IMR-90 (cell line): Measurements from ENCODE around the gene ABL2. TPM values are rescaled to one million over a fixed set of nuclear protein-coding genes. Genes with fewer than 3 reads are reported as not detected.

Experiments used
- ATAC-seq: fragments of 200-7000 bp; cut with Tn5 transposase; 2 replicates; pipeline ENCODE4 v1.9.1; 2020; ENCODE audit warnings: low read depth, mild to moderate bottlenecking, moderate library complexity
- BruUV-seq: library from RNA; stranded (reverse); fragments of 400-500 nt; replicated peaks from 2 replicates; lab custom pipeline; 2021; lab: Mats Ljungman, UMichigan
- CTCF ChIA-PET: fragments of 300-600 bp; formaldehyde crosslinking; extraction: SDS; loops from one replicate; lab custom pipeline; 2021; ENCODE audit warnings: antibody characterized with exemption; lab: Yijun Ruan, JAX
- POLR2A ChIA-PET: fragments of 300-600 bp; sonication (Branson Sonifier 250); formaldehyde crosslinking; loops from one replicate; lab custom pipeline; 2022; ENCODE audit warnings: antibody characterized with exemption; ENCODE audit not compliant: unreplicated experiment; lab: Charles Lee
- DNase-seq: peaks from one replicate; pipeline ENCODE4 v3.0.0; 2013
- H2AFZ ChIP-seq: replicated peaks from 2 replicates; pipeline ENCODE3; 2013; ENCODE audit warnings: low read length, mild to moderate bottlenecking; ENCODE audit not compliant: poor library complexity
- H2AK5ac ChIP-seq: 2 replicates; pipeline ENCODE4 v1.6.1; 2013; ENCODE audit warnings: low read depth, low read length, inconsistent platforms
- H2AK9ac ChIP-seq: replicated peaks from 2 replicates; pipeline ENCODE3; 2013; ENCODE audit warnings: mild to moderate bottlenecking, low read depth, low read length, moderate library complexity; ENCODE audit not compliant: poor library complexity
- H2BK120ac ChIP-seq: 2 replicates; pipeline ENCODE4 v1.6.1; 2013; ENCODE audit warnings: low read depth, low read length, inconsistent platforms
- H2BK15ac ChIP-seq: 3 replicates; pipeline ENCODE4 v1.6.1; 2013; ENCODE audit warnings: low read depth, low read length, inconsistent platforms
- H2BK20ac ChIP-seq: 2 replicates; pipeline ENCODE4 v1.6.1; 2013; ENCODE audit warnings: low read depth, mild to moderate bottlenecking, inconsistent platforms, low read length, moderate library complexity
- H2BK5ac ChIP-seq: 2 replicates; pipeline ENCODE4 v1.6.1; 2013; ENCODE audit warnings: mild to moderate bottlenecking, low read depth, low read length, inconsistent platforms; ENCODE audit not compliant: poor library complexity, severe bottlenecking
- H3K14ac ChIP-seq: replicated peaks from 2 replicates; pipeline ENCODE4 v1.6.1; 2013; ENCODE audit warnings: low read depth, low read length, inconsistent platforms
- H3K18ac ChIP-seq: 2 replicates; pipeline ENCODE4 v1.6.1; 2013; ENCODE audit warnings: low read depth, low read length, control low read depth
- H3K23ac ChIP-seq: 2 replicates; pipeline ENCODE4 v1.6.1; 2013; ENCODE audit warnings: low read depth, low read length, inconsistent platforms
- H3K27ac ChIP-seq: 2 replicates; pipeline ENCODE4 v1.5.1; 2013; ENCODE audit warnings: mild to moderate bottlenecking, control low read depth, low read length; ENCODE audit not compliant: insufficient read depth
- H3K27me3 ChIP-seq: 2 replicates; pipeline ENCODE4 v1.6.1; 2013; ENCODE audit warnings: low read length; ENCODE audit not compliant: control insufficient read depth, insufficient read depth
- H3K36me3 ChIP-seq: 2 replicates; pipeline ENCODE4 v1.6.1; 2013; ENCODE audit warnings: low read length, mixed read lengths; ENCODE audit not compliant: control insufficient read depth, insufficient read depth
- H3K4ac ChIP-seq: 2 replicates; pipeline ENCODE4 v1.6.1; 2013; ENCODE audit warnings: low read depth, low read length, inconsistent platforms
- H3K4me1 ChIP-seq: 2 replicates; pipeline ENCODE4 v1.6.1; 2013; ENCODE audit warnings: low read length, mixed read lengths; ENCODE audit not compliant: control insufficient read depth, insufficient read depth
- H3K4me2 ChIP-seq: 2 replicates; pipeline ENCODE4 v1.6.1; 2013; ENCODE audit warnings: low read depth, mild to moderate bottlenecking, control low read depth, low read length, moderate library complexity
- H3K4me3 ChIP-seq: 2 replicates; pipeline ENCODE4 v1.5.1; 2013; ENCODE audit warnings: low read depth, mild to moderate bottlenecking, control low read depth, low read length, moderate library complexity; ENCODE audit not compliant: insufficient read depth
- H3K56ac ChIP-seq: 2 replicates; pipeline ENCODE4 v1.6.1; 2013; ENCODE audit warnings: low read length, inconsistent platforms; ENCODE audit not compliant: insufficient read depth; ENCODE audit errors: extremely low read depth
- H3K79me1 ChIP-seq, 2 experiments: 2 replicates each; pipeline ENCODE4 v1.6.1; 2013; ENCODE audit warnings: low read length in 2 of 2, inconsistent platforms in 1 of 2, low read depth in 1 of 2
- H3K9ac ChIP-seq: 2 replicates; pipeline ENCODE4 v1.6.1; 2013; ENCODE audit warnings: low read depth, low read length, control low read depth
- H3K9me1 ChIP-seq: 2 replicates; pipeline ENCODE4 v1.6.1; 2013; ENCODE audit warnings: low read length, inconsistent platforms; ENCODE audit not compliant: insufficient read depth
- H3K9me3 ChIP-seq: 2 replicates; pipeline ENCODE4 v1.6.1; 2013; ENCODE audit warnings: low read length; ENCODE audit not compliant: control insufficient read depth, insufficient read depth
- H4K20me1 ChIP-seq: 2 replicates; pipeline ENCODE4 v1.6.1; 2013; ENCODE audit warnings: low read length, inconsistent platforms; ENCODE audit not compliant: insufficient read depth
- H4K5ac ChIP-seq: 2 replicates; pipeline ENCODE4 v1.6.1; 2013; ENCODE audit warnings: mild to moderate bottlenecking, low read depth, low read length, control low read depth
- H4K8ac ChIP-seq, 2 experiments: 2 replicates each; pipeline ENCODE4 v1.6.1; 2013; ENCODE audit warnings: low read depth in 2 of 2, low read length in 2 of 2, control low read depth in 1 of 2, inconsistent platforms in 1 of 2
- H4K91ac ChIP-seq: 2 replicates; pipeline ENCODE4 v1.6.1; 2013; ENCODE audit warnings: low read depth, low read length, inconsistent platforms; ENCODE audit not compliant: insufficient read depth
- CEBPB ChIP-seq: IDR thresholded peaks from 2 replicates; pipeline ENCODE4 v1.6.1; 2012; ENCODE audit warnings: low read depth, low read length, improper control_type of control experiment
- CHD1 ChIP-seq: IDR thresholded peaks from 2 replicates; pipeline ENCODE4 v1.6.1; 2012; ENCODE audit warnings: low read depth, low read length, improper control_type of control experiment
- FOS ChIP-seq: fragments of 150-350 bp; IDR thresholded peaks from 2 replicates; pipeline ENCODE4 v1.6.1; 2016; ENCODE audit warnings: low read depth, low read length
- MAFK ChIP-seq: IDR thresholded peaks from 2 replicates; pipeline ENCODE4 v1.6.1; 2012; ENCODE audit warnings: low read depth, low read length, improper control_type of control experiment
- MAZ ChIP-seq: IDR thresholded peaks from 2 replicates; pipeline ENCODE4 v1.6.1; 2012; ENCODE audit warnings: low read depth, mild to moderate bottlenecking, low read length, improper control_type of control experiment, moderate library complexity, borderline replicate concordance
- MXI1 ChIP-seq: IDR thresholded peaks from 2 replicates; pipeline ENCODE4 v1.6.1; 2012; ENCODE audit warnings: low read depth, mild to moderate bottlenecking, low read length, moderate library complexity, borderline replicate concordance
- NFE2L2 ChIP-seq: fragments of 150-350 bp; IDR thresholded peaks from 2 replicates; pipeline ENCODE4 v1.6.1; 2016; ENCODE audit warnings: low read depth, mild to moderate bottlenecking, low read length
- RAD21 ChIP-seq: IDR thresholded peaks from 2 replicates; pipeline ENCODE4 v1.6.1; 2012; ENCODE audit warnings: low read length, improper control_type of control experiment
- RCOR1 ChIP-seq: IDR thresholded peaks from 2 replicates; pipeline ENCODE4 v1.6.1; 2012; ENCODE audit warnings: mild to moderate bottlenecking, low read length, improper control_type of control experiment; ENCODE audit not compliant: insufficient replicate concordance
- WGBS, 2 experiments: methylation state at CpG; one replicate each; pipeline versions ENCODE4 v1.1.5 to v1.1.7; 2013; ENCODE audit warnings: missing lambda C conversion rate in 2 of 2; ENCODE audit not compliant: insufficient read length in 1 of 2; ENCODE audit errors: extremely low coverage in 2 of 2; 5-methylcytosine and 5-hydroxymethylcytosine counted together
- dilution Hi-C: fragments of 300-500 bp; cut with HindIII; formaldehyde crosslinking; loops from one replicate; pipeline ENCODE4 v1.14.3; 2018; ENCODE audit warnings: low sequenced_read_pairs; ENCODE audit not compliant: unreplicated experiment
- in situ Hi-C: fragments of 300-500 bp; cut with MboI; formaldehyde crosslinking; loops from 3 replicates; pipeline ENCODE4 v1.14.3; 2019; ENCODE audit warnings: low sequenced_read_pairs, inconsistent platforms, mixed read lengths
- intact Hi-C: fragments of 100-400 bp; cut with micrococcal nuclease; formaldehyde crosslinking; loops from 2 replicates; pipeline ENCODE4 v1.10.0; 2022
- polyA plus RNA-seq, 3 experiments: library from polyadenylated mRNA; depleted of rRNA; stranded (reverse); fragments of >200 nt; gene quantifications; 2 replicates each; pipeline ENCODE4 v1.2.3, GENCODE V29; 2012; ENCODE audit warnings: low replicate concordance in 1 of 3
- total RNA-seq: library from RNA; depleted of rRNA; stranded (reverse); fragments of >200 nt; gene quantifications from 2 replicates; pipeline ENCODE4 v1.2.3, GENCODE V29; 2012
- TF ChIP-seq, protein P1 (sequence below): fragments of 150-350 bp; IDR thresholded peaks from 2 replicates; pipeline ENCODE4 v1.6.1; 2017; ENCODE audit warnings: mild to moderate bottlenecking, antibody characterized with exemption, low read length, low read depth
- TF ChIP-seq, protein P2 (sequence below): conservative IDR thresholded peaks from 2 replicates; pipeline ENCODE4 v1.5.1; 2012; ENCODE audit warnings: mild to moderate bottlenecking, low read depth, low read length, improper control_type of control experiment
- TF ChIP-seq, protein P3 (sequence below): fragments of 150-350 bp; IDR thresholded peaks from 2 replicates; pipeline ENCODE4 v1.6.1; 2016; ENCODE audit warnings: low read depth, mild to moderate bottlenecking, low read length, moderate library complexity, borderline replicate concordance

ABL2 gene
- total and polyA plus RNA-seq, 2 of the 4 experiments (the other 2 are of a cell fraction) = 9.7 to 110 TPM

DNA sequence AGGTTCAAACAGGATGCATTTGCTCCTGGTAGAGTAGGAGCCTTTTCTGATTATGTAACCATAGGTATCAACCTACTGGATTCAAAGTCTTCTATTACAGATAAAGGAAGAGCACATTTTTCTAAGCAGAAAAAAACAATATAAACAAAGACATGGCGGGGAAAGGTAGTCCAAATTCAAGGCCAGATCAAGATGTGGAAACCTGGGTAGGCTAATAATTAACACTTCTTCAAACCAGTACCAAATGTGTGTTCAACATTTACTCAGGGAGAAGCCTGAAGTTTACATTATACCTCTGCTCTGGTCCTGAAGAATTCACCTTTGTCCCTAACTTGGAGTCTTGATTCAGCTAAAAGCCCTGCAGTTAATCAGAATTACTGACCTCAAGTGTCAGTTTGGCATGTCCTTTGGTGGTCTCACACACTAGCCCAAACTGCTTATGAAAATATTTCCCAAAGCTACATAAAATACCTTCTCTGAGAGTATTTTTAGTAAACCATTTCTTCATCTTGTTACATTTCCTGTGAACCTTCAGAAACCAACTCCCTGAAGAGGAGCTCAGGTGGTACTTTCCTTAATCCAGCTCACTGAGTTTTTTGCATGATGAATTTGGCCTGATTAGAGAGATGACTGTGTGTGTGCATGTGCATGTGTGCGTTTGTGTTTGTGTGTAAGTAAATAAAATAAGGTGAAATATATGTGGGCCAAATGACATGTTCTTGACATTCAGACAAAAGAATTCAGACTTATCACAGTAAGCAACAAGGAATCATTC, 77.4 kb downstream of the ABL2 start:
- no peak overlapping the region for H3K9ac ChIP-seq
- no peak for TF ChIP-seq MAZ
- TF ChIP-seq CEBPB = no peak
- TF ChIP-seq, protein P1, sequence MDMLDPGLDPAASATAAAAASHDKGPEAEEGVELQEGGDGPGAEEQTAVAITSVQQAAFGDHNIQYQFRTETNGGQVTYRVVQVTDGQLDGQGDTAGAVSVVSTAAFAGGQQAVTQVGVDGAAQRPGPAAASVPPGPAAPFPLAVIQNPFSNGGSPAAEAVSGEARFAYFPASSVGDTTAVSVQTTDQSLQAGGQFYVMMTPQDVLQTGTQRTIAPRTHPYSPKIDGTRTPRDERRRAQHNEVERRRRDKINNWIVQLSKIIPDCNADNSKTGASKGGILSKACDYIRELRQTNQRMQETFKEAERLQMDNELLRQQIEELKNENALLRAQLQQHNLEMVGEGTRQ = no peak
- TF ChIP-seq, protein P2, sequence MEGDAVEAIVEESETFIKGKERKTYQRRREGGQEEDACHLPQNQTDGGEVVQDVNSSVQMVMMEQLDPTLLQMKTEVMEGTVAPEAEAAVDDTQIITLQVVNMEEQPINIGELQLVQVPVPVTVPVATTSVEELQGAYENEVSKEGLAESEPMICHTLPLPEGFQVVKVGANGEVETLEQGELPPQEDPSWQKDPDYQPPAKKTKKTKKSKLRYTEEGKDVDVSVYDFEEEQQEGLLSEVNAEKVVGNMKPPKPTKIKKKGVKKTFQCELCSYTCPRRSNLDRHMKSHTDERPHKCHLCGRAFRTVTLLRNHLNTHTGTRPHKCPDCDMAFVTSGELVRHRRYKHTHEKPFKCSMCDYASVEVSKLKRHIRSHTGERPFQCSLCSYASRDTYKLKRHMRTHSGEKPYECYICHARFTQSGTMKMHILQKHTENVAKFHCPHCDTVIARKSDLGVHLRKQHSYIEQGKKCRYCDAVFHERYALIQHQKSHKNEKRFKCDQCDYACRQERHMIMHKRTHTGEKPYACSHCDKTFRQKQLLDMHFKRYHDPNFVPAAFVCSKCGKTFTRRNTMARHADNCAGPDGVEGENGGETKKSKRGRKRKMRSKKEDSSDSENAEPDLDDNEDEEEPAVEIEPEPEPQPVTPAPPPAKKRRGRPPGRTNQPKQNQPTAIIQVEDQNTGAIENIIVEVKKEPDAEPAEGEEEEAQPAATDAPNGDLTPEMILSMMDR = no peak
- no peak for TF ChIP-seq RAD21
- TF ChIP-seq, protein P3, sequence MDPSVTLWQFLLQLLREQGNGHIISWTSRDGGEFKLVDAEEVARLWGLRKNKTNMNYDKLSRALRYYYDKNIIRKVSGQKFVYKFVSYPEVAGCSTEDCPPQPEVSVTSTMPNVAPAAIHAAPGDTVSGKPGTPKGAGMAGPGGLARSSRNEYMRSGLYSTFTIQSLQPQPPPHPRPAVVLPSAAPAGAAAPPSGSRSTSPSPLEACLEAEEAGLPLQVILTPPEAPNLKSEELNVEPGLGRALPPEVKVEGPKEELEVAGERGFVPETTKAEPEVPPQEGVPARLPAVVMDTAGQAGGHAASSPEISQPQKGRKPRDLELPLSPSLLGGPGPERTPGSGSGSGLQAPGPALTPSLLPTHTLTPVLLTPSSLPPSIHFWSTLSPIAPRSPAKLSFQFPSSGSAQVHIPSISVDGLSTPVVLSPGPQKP = no peak
- TF ChIP-seq RCOR1 = no peak
- no peak for TF ChIP-seq MXI1
- TF ChIP-seq CHD1 = no peak
- TF ChIP-seq FOS = no peak
- TF ChIP-seq NFE2L2 = no peak
- TF ChIP-seq MAFK = no peak
- ChIA-PET POLR2A (interaction anchor here (0.7 kb wide), 1 partner anchor 12 kb away, joined by 3 read pairs; no protein-coding TSS in a partner anchor), CTCF (no interaction called here)
- no peak overlapping the region for H3K56ac ChIP-seq
- H3K4me2 ChIP-seq = no peak overlapping the region
- H2BK15ac ChIP-seq = no peak overlapping the region
- no peak for ATAC-seq
- H3K4me1 ChIP-seq = peaks cover 2% of the 10 kb centered on the region; the same call in 1 of the 2 replicates
- no peak overlapping the region for H2BK120ac ChIP-seq
- no peak overlapping the region for H2AK5ac ChIP-seq
- no peaks in the 10 kb centered on the region for H4K20me1 ChIP-seq
- DNase-seq = no peak
- H3K18ac ChIP-seq = no peak overlapping the region
- 0 out of 2 replicates have a peak, but pooled peaks cover 2% of the 10 kb centered on the region for H3K9me1 ChIP-seq
- no TSS peak for BruUV-seq
- H3K79me1 ChIP-seq = peaks cover 5 to 44% of the 10 kb centered on the region in 2 experiments
- dilution Hi-C loops = no loop called here
- no peak overlapping the region for H2AFZ ChIP-seq
- no peak overlapping the region for H3K27ac ChIP-seq
- in situ Hi-C loops = no loop called here
- H2BK20ac ChIP-seq = no peak overlapping the region
- H3K23ac ChIP-seq = no peak overlapping the region
- no peak overlapping the region for H3K4ac ChIP-seq
- no peak overlapping the region for H2AK9ac ChIP-seq
- no peak overlapping the region for H3K4me3 ChIP-seq
- no peak overlapping the region for H4K8ac ChIP-seq
- H3K27me3 ChIP-seq = no peaks in the 10 kb centered on the region
- no peaks in the 10 kb centered on the region; the same call in 1 of the 2 replicates for H3K9me3 ChIP-seq
- H4K91ac ChIP-seq = no peak overlapping the region
- H3K14ac ChIP-seq = no peak overlapping the region
- H4K5ac ChIP-seq = no peak overlapping the region
- intact Hi-C loops = no loop called here
- WGBS, 2 experiments = 100% methylated on average over 1 of the region's 2 CpGs; no CpG with 5 or more reads in 1 of the 2 experiments
- H3K36me3 ChIP-seq = peaks cover 2% of the 10 kb centered on the region
- no peak overlapping the region for H2BK5ac ChIP-seq
